T follicular helper cell (primary cell): ENCODE measurements around the gene FREM1.

Experiments
- DNase-seq: peaks from one replicate; pipeline ENCODE4 v3.0.0-alpha.2; 2020; ENCODE audit warnings: low read depth

The FREM1 gene

GRCh38 chr9:14819183-14819582 is 91.0 kb downstream of the FREM1 start:
- DNase-seq: no peak

- DNase-seq: no peak
Measured at GRCh38 chr9:14814249-14814628, 96.0 kb downstream of the FREM1 start.

DNA sequence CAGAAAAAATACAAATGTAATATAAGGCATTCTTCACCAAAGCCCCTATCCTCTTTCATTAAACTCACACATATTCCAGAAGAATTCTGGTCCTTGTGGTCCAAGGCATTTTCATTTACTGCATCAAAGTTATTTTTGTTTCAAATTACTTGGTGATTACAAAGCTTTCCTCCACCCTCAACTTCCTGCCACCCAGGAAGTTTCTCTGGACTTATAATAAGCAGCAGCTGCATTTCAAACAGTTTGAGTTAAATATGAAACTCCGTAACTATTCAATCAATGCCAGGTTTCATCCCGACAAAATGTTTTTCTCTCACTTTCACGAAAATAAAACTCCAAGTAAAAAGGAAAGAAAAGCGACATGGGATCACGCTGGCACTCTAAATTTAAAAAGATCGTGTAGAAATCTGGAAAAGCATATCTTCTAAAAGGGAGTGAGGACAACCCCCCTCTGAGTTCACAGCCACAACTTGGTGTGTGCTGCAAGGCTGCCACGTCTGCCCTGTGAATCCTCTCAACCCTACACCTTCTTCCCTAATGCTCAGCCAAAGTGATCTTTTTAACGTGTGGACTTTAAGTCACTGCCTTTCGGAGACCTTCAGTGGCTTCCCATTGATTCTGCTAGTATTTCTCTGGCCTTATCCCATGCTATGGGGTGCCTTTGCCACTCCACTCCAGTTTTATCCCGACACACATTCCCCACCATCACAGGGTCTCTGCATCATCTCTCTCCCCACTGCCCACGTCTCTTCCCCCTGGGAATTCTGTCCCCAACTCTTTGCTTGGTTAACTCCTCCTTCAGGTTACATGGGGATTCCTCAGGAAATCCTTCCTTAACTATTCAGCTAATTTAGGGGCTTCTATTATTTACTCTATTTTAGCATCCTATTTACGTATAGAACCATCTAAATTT is 96.6 kb downstream of the FREM1 start:
- no peak for DNase-seq

GRCh38 chr9:14812806-14813205 is 97.4 kb downstream of the FREM1 start:
- no peak for DNase-seq

DNA sequence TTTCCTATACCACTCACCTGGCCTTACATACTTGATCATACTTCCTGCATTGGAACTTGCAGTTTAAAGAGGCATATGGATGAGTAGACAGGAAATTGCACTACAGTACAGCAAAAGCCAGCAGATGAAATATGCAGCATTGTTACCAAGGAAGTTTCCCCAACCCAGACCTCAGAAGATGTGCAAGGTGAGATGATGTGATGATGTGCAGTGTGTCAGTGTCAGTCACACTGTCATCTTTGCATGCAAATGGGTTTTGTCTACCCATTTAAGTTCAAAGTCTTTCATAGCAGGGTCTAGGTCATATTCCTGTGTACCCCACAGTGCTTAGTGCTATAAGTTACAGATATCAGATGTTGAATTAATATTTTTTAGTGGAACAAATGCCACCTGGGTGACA is 98.4 kb downstream of the FREM1 start:
- no peak for DNase-seq

DNA sequence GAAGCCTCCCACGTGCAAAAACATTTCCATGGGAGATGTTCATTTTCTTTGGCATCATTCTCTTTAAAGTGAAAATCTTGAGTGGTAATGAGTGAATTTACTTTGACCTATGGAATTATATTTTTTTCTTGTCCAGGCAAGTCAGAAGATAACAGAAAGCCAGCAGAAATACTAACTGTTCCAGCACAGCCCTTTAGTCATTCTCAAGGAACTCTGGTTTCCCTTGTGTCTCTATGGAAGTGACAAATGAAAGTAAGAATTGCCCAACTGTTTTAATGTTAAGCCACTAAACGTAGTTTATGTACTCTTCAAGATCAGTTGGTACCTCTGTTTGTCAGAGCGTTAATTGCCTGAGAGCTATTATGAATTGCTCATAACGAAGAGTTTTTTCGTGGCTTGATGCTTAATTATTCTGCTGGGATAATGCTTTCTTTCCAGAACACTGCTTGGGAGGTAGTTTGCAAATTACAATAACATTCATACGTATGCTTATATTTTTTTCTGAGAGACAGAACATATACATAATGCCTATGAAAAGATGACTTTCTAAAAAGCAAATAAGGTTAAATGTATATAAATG is 103.2 kb downstream of the FREM1 start:
- DNase-seq: no peak

DNA sequence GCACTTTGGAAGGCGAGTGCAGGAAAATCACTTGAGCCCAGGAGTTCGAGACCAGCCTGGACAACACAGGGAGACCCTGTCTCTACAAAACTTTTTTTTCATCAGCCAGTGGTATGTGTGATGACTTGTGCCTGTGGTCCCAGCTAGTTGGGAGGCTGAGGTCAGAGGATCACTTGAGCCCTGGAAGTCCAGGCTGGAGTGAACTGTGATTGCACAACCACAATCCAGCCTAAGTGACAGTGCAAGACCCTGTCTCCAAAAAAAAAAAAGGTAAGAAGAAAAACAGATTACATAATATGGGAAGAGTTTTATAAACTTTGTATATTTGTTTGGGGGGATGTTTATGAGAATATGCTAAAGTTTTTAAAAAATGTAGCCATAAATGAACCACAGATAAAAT is 111.2 kb downstream of the FREM1 start:
- DNase-seq: no peak

GRCh38 chr9:14797435-14797834 is 112.8 kb downstream of the FREM1 start:
- no peak for DNase-seq

GRCh38 chr9:14793389-14793788 is 116.8 kb downstream of the FREM1 start:
- DNase-seq: no peak

- no peak for DNase-seq
Measured at GRCh38 chr9:14790628-14791027, 119.6 kb downstream of the FREM1 start.

GRCh38 chr9:14788846-14789245 is 121.4 kb downstream of the FREM1 start:
- DNase-seq: no peak

- DNase-seq: no peak
Measured at GRCh38 chr9:14783358-14783757, 126.9 kb downstream of the FREM1 start.

DNA sequence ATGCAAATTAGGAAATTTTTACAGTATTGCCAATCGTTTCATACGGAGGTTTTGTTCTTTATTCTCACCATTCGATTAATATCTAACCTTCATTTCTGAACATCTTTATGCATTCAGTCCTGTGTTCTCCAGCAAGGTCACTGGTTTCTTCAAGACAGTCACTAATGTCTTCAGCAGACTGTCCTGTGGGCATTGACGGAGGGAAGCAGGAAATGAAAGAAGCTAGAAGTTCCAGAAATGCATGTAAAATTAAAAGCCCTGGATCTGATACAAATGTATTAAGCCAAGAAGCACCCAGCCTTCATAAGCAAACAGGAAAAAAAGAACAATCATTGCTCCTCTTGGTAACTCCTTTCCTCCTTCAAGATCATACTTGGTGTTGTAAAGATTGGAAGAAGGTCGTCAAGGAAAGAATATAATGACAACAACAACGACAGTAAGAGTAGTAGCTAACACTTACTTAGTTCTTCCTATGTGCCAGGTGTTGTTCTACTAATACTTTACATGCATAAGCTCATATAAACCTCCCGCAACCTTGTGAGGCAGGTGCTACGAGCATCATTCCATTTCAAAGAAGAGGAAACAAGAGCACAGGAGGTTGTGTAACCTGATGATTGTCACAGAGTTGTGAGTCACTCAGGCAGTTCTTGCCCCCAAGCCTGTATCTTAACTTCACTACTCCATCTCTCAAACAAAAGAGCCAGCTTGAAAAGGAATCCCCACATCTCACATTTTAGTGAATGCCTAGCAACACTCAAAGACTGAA is 127.8 kb downstream of the FREM1 start:
- no peak for DNase-seq

- no peak for DNase-seq
Measured at GRCh38 chr9:14780693-14781092, 129.5 kb downstream of the FREM1 start.

- DNase-seq: no peak
Measured at GRCh38 chr9:14780251-14780650, 130.0 kb downstream of the FREM1 start.

DNA sequence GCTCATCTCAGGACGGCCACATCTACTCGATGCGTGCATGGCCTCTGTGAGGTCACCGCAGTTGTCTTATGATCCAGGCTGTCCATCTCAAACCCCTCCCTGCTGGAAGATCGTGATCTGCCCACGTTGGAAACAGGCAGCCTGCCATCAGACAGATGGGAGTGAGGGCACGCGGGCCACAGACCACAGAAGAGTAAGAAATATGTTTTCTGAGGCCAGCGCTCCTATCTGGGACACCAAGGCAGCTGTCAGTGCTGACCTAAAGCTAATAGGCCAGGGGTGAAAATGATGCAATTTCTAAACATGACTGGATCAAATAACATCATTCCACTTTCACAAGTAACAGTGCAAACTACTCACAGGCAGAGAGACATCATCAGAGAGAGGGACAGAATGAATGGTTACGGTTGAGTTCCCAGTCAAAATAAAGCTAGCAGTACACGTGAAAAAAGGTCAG is 130.6 kb downstream of the FREM1 start:
- no peak for DNase-seq

DNA sequence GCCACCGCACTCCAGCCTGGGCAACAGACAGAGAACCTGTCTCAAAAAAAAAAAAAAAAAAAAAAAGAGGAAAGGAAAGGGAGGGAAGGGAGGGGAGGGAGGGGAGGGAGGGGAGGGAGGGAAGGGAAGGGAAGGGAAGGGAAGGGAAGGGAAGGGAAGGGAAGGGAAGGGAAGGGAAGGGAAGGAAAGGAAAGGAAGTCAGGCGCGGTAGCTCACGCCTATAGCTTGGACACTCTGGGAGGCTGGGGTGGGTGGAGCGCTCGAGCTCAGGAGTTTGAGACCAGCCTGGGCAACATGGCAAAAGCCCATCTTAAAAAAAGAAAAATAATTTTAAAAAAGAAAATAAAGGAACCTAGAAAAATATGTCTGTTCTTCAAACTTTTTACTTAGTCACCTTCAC is 131.7 kb downstream of the FREM1 start:
- no peak for DNase-seq

DNA sequence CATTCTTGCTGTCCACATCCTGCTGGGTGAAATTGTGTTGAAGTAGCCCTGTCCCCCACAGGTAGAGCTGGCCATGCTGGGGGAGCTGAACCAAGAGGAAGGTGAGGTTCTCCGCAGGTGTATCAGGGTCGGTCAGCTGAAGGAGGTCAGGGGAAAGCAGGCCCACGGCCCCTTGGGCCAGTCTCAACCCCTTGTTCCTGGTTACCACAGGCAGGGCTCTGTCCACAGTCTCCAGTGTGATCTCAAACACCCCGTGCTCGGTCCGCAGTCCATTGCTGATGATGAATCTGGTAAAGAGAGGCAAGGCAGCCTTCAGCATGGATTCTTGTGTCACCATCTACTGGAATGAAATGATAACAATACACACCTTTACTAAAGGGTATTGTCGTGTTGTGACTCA is 134.3 kb downstream of the FREM1 start:
- DNase-seq: no peak

- DNase-seq: no peak
Measured at GRCh38 chr9:14770592-14770991, 139.6 kb downstream of the FREM1 start.

- no peak for DNase-seq
Measured at GRCh38 chr9:14769230-14769571, 141.0 kb downstream of the FREM1 start.

GRCh38 chr9:14768405-14769229 is 141.6 kb downstream of the FREM1 start:
- no peak for DNase-seq

DNA sequence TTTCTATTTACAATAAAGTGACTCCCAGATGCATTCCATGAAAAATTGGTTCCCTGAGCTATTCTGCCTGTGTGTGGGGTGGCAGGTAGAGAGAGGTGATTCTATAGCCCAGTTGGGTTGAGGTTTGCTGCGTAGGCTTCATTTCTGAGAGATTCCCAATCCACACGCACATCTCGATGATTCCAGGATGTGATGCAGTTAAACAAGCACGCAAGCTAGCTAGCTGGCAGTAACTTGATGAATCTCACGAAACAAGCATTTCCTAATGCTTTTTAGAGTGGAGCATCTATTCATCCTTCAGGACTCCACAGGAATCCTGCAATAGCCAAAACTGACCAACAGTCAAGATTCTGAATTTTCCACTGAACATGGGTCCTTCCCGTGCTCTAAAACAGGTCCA is 143.9 kb downstream of the FREM1 start:
- DNase-seq: no peak
